ENCODE data around the gene LRP1.

Gene LRP1

DNA sequence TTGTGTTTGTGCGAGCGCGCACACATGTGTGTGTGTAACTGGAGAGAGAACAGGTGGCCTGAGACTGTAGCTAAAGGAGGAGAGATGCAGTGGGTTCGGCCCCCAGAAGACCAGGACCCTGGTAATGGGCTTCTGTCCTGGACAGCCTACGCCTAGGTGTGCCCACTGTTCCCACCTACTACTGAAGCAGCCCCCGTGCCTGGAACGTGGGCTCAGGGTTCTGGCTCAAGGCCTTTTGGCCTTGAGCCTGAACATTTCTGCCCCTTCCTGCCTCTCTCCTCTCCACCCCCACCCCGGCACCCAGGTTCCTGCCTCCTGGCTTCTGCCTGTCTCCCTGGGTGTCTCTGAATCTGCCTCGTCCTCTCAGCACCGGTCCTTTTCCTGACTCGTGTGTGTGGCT lies 86.8 kb downstream of the LRP1 start:
- DNase-seq (ENCODE audit: low read depth) = no peak
- no peak for TF ChIP-seq CTCF (IDR thresholded peaks at IDR 0.05; ENCODE audit: low read depth, low read length, missing control alignments)
- in situ Hi-C loops (cut with HindIII; ENCODE audit: low sequenced_read_pairs) = no loop called here
- H3K4me3 ChIP-seq (ENCODE audit: low read depth, low read length) = no peak overlapping the region

DNA sequence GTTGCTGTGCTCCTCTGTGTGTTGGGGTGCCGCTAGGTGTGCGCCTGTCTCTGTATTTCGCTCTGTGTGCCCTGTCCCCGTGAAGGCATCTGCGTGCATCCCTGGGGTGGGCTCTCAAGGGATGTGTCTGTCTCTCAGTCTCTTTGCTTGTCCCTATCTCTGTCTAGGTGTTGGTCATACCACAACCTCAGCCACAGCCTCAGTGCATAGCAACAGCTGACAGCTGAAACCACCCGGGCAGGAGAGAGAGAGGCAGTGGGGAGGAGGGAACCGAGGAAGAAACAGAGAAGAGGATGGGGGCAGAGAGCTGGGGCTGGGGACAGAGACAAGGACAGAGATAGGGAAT lies 87.4 kb downstream of the LRP1 start:
- no peak for DNase-seq (ENCODE audit: low read depth)
- TF ChIP-seq CTCF (IDR thresholded peaks at IDR 0.05; ENCODE audit: low read depth, low read length, missing control alignments) = no peak
- in situ Hi-C loops (cut with HindIII; ENCODE audit: low sequenced_read_pairs) = no loop called here
- H3K4me3 ChIP-seq (ENCODE audit: low read depth, low read length) = no peak overlapping the region

DNA sequence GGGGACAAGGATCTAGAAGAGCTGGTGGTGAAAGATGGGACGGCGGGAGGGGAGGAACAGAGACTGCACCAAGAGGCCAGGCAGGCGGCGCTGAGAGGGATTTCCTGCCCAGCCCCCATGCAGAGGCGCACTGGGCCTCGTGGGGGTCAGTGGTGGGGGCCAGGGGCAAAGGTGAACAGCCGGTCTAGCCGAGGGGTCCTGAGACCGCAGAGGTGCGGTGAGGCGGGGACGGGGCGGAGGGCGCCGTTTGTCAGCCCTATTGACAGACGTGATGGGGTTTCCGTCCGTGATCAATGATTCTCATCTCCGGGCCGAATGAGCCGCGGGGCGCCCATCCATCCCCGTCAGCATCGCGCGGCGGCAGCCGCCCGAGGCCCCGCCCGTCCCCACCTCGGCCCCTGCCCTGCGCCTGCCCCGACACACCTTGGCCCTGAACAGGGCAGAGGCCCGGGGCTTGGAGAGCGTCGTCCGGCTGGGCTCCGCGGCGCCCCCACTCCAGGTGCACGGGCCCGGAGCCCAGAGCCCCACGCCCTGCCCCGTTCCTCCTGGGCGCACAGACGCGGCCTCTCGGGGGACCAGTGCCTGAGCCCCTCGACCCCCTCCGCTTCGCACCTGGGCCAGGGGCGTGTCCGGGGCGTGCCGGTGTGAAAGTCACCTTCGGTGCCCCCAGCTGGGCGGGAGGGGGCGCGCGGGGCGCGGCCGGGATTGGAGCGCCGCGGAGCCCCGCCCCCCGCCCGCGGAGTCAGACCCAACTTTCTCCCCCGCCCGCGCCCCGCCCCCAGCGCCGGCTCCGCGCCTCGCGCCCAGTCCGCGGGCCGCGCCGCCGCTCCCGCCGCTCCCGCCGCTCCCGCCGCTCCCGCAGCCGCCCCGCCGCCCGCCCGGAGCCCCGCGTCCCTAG lies 88.0 kb downstream of the LRP1 start, which contains the start of gene NXPH4:
TSS of gene NXPH4 (plus strand) at position 781 of the 898 bp plus-strand sequence. CDS start 176 bp downstream, outside the sequence.
- no peak for DNase-seq (ENCODE audit: low read depth)
- TF ChIP-seq CTCF (IDR thresholded peaks at IDR 0.05; ENCODE audit: low read depth, low read length, missing control alignments) = no peak
- in situ Hi-C loops (cut with HindIII; ENCODE audit: low sequenced_read_pairs) = no loop called here
- H3K4me3 ChIP-seq (ENCODE audit: low read depth, low read length) = peak within 1 kb of the TSS; percentile 31

- TF ChIP-seq CTCF (IDR thresholded peaks at IDR 0.05; ENCODE audit: low read depth, low read length, missing control alignments) = no peak
- peak overlapping the region; percentile 31 for H3K4me3 ChIP-seq (ENCODE audit: low read depth, low read length)
- in situ Hi-C loops (cut with HindIII; ENCODE audit: low sequenced_read_pairs) = no loop called here
- no peak for DNase-seq (ENCODE audit: low read depth)
Measured at GRCh38 chr12:57216921-57217879, 88.9 kb downstream of the LRP1 start.

- TF ChIP-seq CTCF (IDR thresholded peaks at IDR 0.05; ENCODE audit: low read depth, low read length, missing control alignments) = no peak
Measured at GRCh38 chr12:57218030-57218853, 90.0 kb downstream of the LRP1 start.

More at GRCh38 chr12:57218030-57218853, 90.0 kb downstream of the LRP1 start:
- H3K4me3 ChIP-seq (ENCODE audit: low read depth, low read length) = no peak overlapping the region
- in situ Hi-C loops (cut with HindIII; ENCODE audit: low sequenced_read_pairs) = no loop called here
- DNase-seq (ENCODE audit: low read depth) = no peak
